HepG2 (cell line): ENCODE measurements around the gene NDST1. TPM values are rescaled to one million over a fixed set of nuclear protein-coding genes. Genes with fewer than 3 reads are reported as not detected.

Experiments used
- ARNTL ChIP-seq: sonication (generic); formaldehyde crosslinking; IDR thresholded peaks from 2 replicates; pipeline ENCODE4 v1.4.0; 2020; ENCODE audit warnings: mild to moderate bottlenecking, missing genetic modification reagents
- CC2D1A ChIP-seq: sonication (generic); formaldehyde crosslinking; IDR thresholded peaks from 2 replicates; pipeline ENCODE4 v1.8.1; 2023; ENCODE audit warnings: mild to moderate bottlenecking, missing genetic modification reagents
- FOXK2 ChIP-seq: fragments of 450-650 bp; IDR thresholded peaks from 2 replicates; pipeline ENCODE4 v1.6.1; 2016
- HMGXB3 ChIP-seq: sonication (generic); formaldehyde crosslinking; IDR thresholded peaks from 2 replicates; pipeline ENCODE4 v1.4.0; 2020; ENCODE audit warnings: missing genetic modification reagents, borderline replicate concordance
- NFIB ChIP-seq: sonication (generic); formaldehyde crosslinking; IDR thresholded peaks from 2 replicates; pipeline ENCODE4 v1.9.0; 2021; ENCODE audit warnings: missing genetic modification reagents, mild to moderate bottlenecking, borderline replicate concordance
- NR2C2 ChIP-seq: sonication (generic); formaldehyde crosslinking; IDR thresholded peaks from 2 replicates; pipeline ENCODE4 v1.4.0; 2020; ENCODE audit warnings: missing genetic modification reagents, mild to moderate bottlenecking, moderate library complexity, borderline replicate concordance
- STAT5B ChIP-seq: sonication (generic); formaldehyde crosslinking; IDR thresholded peaks from 2 replicates; pipeline ENCODE4 v1.4.0; 2020; ENCODE audit warnings: missing genetic modification reagents
- ZMYM3 ChIP-seq: sonication (generic); formaldehyde crosslinking; IDR thresholded peaks from 2 replicates; pipeline ENCODE4 v1.5.1; 2020; ENCODE audit warnings: mild to moderate bottlenecking, missing genetic modification reagents
- ZNF44 ChIP-seq: sonication (generic); formaldehyde crosslinking; IDR thresholded peaks from 2 replicates; pipeline ENCODE4 v1.5.1; 2020; ENCODE audit warnings: mild to moderate bottlenecking, missing genetic modification reagents
- ZNF460 ChIP-seq: sonication (generic); formaldehyde crosslinking; IDR thresholded peaks from 2 replicates; pipeline ENCODE4 v1.5.1; 2020; ENCODE audit warnings: missing genetic modification reagents, mild to moderate bottlenecking, borderline replicate concordance
- ZNF850 ChIP-seq: sonication (generic); formaldehyde crosslinking; conservative IDR thresholded peaks from 2 replicates; pipeline ENCODE4 v1.9.0; 2021; ENCODE audit warnings: mild to moderate bottlenecking, missing genetic modification reagents
- ZSCAN12 ChIP-seq: sonication (generic); formaldehyde crosslinking; IDR thresholded peaks from 2 replicates; pipeline ENCODE4 v1.9.0; 2021; ENCODE audit warnings: mild to moderate bottlenecking, missing genetic modification reagents
- polyA plus RNA-seq, 8 experiments: library from polyadenylated mRNA; depleted of rRNA in 3 of 8; stranded (reverse) in 7 of 8; unstranded in 1 of 8; fragments of >200 nt; fragmentation: Illumina TruSeq in 4 of 8; extraction: Trizol in 4 of 8; gene quantifications; 2 replicates each; pipeline versions ENCODE4 v1.2.1 to v1.2.3, GENCODE V29; 2011 to 2016; ENCODE audit warnings: low read depth in 4 of 8, missing spikeins in 1 of 8, mixed read lengths in 1 of 8; ENCODE audit not compliant: insufficient read depth in 1 of 8
- total RNA-seq, 5 experiments: library from RNA; depleted of rRNA; stranded (reverse); fragments of >200 nt; fragmentation: Illumina TruSeq; extraction: Trizol; gene quantifications; 2 replicates each; pipeline ENCODE4 v1.2.3, GENCODE V29; 2016; ENCODE audit warnings: low read depth in 1 of 5
- TF ChIP-seq, protein P1 (sequence below), 2 experiments: fragments of 450-650 bp in 1 of 2; sonication (generic) in 1 of 2; formaldehyde crosslinking in 1 of 2; IDR thresholded peaks; 2 replicates each; pipeline versions ENCODE4 v1.6.1 to v1.8.0; 2016 to 2022; ENCODE audit warnings: antibody characterized with exemption in 1 of 2, mild to moderate bottlenecking in 1 of 2, missing genetic modification reagents in 1 of 2
- TF ChIP-seq, protein P2 (sequence below): IDR thresholded peaks from 2 replicates; pipeline ENCODE4 v1.6.1; 2018; ENCODE audit warnings: missing genetic modification reagents

Gene NDST1
- total and polyA plus RNA-seq, 2 of the 13 experiments (the other 11 are each of a cell fraction or from before 2014, with no cell fraction given) = 23.8 to 26.2 TPM

DNA sequence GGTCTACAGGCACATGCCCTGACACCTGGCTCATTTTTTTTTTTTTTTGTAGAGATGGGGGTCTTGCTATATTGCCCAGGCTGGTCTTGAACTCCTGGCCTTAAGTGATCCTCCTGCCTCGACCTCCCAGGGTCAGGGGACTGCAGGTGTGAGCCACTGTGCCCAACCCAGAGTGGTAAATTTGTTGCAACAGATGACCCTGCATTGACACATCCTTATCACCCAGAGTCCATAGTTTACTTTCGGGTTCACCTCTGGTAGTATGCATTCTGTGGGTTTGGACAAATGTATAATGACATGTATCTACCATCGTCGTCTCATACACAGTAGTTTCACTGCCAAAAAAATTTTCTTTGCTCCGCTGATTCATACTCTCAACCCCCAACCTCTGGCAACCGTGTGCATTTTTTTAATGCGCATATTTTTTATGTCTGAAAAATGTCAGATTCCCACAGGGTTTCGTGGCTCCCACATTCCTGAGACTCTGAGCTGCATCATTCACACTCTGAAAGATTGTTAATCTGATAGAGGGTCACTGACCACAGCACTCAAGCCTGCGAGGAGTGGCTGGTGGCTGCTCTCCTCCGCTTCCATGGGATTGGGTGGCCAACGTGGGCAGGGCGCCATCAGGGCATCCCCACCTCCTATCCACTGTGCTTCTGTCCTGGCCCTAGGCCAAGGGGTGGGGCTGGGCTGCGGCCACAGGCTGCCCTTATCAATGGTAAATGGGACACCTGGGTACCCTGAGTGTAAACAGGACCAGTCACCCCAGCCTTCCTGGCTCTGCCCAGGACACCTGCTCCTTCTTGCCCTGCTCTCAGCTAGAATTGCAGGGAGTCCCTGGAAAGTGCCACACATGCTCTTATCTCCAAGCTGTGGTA is 9.6 kb downstream of the NDST1 start (continued):
- TF ChIP-seq, protein P1, sequence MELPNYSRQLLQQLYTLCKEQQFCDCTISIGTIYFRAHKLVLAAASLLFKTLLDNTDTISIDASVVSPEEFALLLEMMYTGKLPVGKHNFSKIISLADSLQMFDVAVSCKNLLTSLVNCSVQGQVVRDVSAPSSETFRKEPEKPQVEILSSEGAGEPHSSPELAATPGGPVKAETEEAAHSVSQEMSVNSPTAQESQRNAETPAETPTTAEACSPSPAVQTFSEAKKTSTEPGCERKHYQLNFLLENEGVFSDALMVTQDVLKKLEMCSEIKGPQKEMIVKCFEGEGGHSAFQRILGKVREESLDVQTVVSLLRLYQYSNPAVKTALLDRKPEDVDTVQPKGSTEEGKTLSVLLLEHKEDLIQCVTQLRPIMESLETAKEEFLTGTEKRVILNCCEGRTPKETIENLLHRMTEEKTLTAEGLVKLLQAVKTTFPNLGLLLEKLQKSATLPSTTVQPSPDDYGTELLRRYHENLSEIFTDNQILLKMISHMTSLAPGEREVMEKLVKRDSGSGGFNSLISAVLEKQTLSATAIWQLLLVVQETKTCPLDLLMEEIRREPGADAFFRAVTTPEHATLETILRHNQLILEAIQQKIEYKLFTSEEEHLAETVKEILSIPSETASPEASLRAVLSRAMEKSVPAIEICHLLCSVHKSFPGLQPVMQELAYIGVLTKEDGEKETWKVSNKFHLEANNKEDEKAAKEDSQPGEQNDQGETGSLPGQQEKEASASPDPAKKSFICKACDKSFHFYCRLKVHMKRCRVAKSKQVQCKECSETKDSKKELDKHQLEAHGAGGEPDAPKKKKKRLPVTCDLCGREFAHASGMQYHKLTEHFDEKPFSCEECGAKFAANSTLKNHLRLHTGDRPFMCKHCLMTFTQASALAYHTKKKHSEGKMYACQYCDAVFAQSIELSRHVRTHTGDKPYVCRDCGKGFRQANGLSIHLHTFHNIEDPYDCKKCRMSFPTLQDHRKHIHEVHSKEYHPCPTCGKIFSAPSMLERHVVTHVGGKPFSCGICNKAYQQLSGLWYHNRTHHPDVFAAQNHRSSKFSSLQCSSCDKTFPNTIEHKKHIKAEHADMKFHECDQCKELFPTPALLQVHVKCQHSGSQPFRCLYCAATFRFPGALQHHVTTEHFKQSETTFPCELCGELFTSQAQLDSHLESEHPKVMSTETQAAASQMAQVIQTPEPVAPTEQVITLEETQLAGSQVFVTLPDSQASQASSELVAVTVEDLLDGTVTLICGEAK (IDR thresholded peaks at IDR 0.05) = no peak
- TF ChIP-seq, protein P1 (CRISPR knock-in tag; IDR thresholded peaks at IDR 0.05) = no peak
- TF ChIP-seq ZSCAN12 (CRISPR knock-in tag) (no peak), ARNTL (CRISPR knock-in tag) (no peak), ZNF44 (CRISPR knock-in tag) (no peak), ZMYM3 (CRISPR knock-in tag) (peak; percentile 97), CC2D1A (CRISPR knock-in tag) (no peak), FOXK2 (no peak), STAT5B (CRISPR knock-in tag) (no peak), ZNF850 (CRISPR knock-in tag) (no peak), ZNF460 (no peak; the same call in 1 of the 2 replicates), HMGXB3 (peak; percentile 64; the same call in 1 of the 2 replicates), NFIB (no peak), NR2C2 (CRISPR knock-in tag) (peak; percentile 89)
- TF ChIP-seq, protein P2, sequence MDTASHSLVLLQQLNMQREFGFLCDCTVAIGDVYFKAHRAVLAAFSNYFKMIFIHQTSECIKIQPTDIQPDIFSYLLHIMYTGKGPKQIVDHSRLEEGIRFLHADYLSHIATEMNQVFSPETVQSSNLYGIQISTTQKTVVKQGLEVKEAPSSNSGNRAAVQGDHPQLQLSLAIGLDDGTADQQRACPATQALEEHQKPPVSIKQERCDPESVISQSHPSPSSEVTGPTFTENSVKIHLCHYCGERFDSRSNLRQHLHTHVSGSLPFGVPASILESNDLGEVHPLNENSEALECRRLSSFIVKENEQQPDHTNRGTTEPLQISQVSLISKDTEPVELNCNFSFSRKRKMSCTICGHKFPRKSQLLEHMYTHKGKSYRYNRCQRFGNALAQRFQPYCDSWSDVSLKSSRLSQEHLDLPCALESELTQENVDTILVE (CRISPR knock-in tag) = peak; percentile 32; the same call in 1 of the 2 replicates
